ENCODE data around the gene OVAAL.

OVAAL gene

GRCh38 chr1:180571060-180571831 is 12.5 kb downstream of the OVAAL start:
- no peak for DNase-seq

- DNase-seq = no peak
Measured at GRCh38 chr1:180571832-180572636, 13.3 kb downstream of the OVAAL start.

DNA sequence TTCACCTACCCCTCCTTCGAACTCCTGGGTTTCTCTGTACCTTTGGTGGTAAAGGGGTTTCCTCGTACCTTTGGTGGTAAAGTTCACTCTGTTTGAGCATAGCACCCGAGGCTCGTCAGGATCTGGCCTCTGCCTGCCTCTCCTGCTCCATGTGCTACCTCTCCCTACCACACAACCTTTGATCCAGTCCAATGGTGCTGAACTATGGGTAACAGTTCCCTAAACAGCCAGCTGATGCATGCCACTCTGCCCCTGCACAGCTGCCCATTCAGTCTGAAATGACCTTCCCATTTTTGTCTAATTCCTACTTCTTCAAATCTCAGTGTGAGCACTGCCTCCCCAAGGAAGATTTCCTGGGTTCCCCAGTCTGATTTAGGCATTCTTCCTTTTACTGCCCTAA is 14.0 kb downstream of the OVAAL start:
- no peak for DNase-seq

- no peak for DNase-seq
Measured at GRCh38 chr1:180574031-180574713, 15.4 kb downstream of the OVAAL start.

DNA sequence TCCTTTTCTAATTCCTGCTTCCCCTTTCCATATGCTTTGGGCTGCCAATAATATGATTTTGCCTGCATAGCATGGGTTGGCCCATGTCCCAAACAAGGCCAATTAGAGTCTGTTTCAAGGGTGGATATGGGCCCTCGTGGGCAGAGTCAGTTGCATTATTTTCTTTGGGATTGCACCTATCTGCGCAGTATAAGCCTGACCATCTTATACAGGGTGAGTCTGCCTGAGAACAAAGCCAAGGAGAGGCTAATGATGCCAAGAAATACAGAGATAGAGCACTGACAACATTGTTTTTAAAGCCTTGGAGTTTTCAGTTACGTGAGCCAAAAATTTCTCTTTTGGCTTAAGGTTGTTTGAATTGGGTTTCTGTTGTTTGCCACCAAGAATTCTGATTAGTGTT is 18.6 kb downstream of the OVAAL start:
- no peak for DNase-seq

DNA sequence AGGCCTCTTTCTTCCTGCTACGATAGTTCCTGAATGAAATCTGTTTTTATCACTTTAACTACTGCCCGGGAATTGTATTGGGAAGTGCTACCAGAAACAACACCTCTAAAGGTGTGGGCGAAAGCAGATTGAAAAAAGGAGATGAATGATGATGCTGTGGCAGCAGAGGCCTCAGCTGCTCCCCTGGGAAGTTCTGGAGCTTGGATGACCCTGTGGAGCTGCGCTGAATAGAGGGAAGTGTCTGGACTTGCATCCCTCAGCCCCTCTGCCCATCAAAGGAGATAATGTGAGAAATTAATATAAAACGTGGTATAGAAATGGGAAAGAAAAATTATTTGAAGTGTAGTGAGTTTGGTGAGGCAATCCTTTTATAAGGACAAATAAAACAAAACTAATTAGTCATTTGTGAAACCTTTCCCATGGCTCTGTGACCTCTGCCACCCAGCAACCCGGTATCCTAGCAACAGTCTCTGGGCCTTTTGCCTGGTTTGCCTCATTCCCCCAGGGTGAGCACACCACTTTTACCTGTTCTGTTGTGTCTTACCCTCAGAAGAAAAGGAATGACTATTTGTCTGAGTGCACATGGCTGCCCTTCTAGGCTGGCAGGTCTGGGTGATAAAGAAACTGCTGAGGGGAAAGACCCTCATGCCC is 21.3 kb downstream of the OVAAL start:
- DNase-seq = no peak

- DNase-seq = no peak
Measured at GRCh38 chr1:180581635-180582039, 22.9 kb downstream of the OVAAL start.

DNA sequence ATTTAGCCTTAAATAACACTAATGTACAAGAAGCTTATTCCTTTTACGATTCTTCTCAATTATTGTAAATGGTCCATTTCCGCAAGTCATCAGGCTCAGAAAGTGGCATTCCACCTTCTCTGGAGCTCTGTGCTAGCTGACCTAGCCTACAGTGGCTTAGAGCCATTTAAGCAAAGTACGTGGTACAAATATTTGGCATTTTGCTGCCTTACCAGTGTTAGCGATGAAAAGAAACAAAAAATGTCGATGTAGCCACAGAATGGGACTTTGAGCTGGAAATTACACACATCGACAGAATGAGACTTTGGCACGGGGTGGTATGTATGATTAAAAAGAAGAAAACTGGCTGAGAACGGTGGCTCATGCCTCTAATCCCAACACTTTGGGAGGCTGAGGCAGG is 26.1 kb downstream of the OVAAL start:
- DNase-seq = no peak

DNA sequence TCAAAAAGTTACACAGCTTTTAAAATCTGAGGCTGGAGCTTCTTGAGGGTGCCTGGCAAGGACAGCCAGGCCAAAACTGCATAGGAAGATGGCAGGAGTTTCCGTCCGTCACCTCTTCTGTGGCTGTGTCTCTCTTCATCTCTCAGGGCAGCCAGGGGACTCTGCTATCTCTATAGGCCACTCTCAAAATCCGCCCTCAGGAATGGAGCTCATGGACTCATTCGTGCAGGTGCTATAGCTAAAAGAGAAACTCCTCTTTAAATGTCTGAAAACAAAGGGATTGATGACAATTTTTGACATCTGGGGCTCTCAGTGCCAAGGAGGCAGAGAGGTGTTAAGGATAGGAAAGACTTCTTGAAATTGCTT is 27.2 kb downstream of the OVAAL start:
- DNase-seq = no peak

DNA sequence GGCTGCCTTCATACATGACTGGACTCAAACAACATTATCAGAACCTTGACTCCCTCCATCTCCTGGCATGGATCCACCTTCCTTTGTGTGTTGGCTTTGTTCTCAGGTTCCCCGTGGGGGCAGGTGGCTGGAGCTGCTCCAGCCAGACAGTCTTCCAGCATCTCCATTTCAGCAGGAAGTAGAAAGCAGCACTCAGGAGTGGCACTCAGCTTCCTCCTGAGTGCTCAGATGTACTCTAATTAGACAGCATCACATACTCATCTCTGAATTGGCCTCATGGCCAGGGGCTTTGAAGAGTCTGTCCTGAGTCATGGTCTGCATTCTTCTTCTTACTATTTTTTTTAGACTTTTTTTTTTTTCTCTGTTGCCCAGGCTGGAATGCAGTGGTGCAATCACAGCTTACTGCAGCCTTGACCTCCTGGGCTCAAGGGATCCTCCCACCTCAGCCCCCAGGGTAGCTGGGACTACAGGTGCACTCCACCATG is 27.9 kb downstream of the OVAAL start:
- no peak for DNase-seq

DNA sequence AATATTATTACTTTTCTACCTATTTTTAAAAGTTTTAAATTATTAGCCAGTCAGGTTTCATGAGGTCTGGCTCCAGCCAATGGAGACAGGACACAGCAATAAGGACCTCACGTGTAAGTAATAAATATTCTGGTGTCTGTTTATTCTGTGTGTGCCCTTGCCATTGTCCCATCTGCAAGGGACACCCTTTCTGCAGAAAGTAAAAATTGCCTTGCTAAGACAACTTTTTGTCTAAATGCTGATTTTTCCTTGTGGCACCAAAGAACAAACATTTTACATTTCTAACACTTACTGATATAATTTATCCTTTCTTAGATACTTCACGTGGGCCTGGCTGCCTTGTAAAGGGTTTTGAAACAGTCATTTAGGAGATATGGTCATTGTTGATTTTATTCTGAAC is 29.4 kb downstream of the OVAAL start:
- DNase-seq = no peak

GRCh38 chr1:180590889-180591288 is 32.1 kb downstream of the OVAAL start:
- no peak for DNase-seq

DNA sequence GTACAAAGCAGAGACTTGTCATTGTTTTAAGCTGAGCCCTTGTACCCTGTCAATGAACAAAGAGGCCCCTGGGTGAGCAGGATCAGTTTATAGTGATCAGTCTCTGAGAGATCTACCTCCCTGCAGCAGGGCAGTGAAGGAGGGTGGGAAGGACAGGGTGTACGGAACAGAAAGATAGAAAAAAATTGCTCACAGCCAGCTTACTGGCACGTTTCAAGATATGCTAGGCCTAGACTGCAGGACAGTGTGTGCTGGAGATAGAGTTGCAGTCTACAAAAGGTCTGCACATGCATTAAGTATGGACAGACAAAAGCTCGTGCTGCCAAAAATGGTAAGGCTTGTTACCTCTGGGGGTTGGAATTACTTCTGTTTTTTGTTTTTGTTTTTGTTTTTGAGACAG is 34.6 kb downstream of the OVAAL start:
- no peak for DNase-seq

DNA sequence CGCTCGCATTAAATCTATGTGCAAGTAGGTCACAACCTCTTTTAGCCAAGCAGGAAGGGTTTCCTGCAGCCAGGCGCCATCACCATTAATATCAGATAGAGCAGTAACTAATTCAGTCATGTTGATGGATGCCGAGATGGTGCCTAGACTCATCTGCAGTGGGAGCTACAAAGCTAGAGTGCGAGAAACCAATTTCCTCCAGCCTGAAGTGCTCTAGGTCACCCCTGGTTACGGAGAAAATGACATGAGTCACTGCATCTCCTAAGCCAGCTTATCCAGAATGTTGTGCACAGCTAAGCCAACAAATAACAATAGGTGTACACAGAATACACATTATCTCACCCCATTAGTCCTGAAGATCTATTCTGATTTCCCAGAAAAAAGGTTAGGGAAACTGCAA is 36.0 kb downstream of the OVAAL start:
- no peak for DNase-seq

GRCh38 chr1:180595966-180596365 is 37.2 kb downstream of the OVAAL start:
- DNase-seq = no peak

- no peak for DNase-seq
Measured at GRCh38 chr1:180597520-180597919, 38.8 kb downstream of the OVAAL start.

DNA sequence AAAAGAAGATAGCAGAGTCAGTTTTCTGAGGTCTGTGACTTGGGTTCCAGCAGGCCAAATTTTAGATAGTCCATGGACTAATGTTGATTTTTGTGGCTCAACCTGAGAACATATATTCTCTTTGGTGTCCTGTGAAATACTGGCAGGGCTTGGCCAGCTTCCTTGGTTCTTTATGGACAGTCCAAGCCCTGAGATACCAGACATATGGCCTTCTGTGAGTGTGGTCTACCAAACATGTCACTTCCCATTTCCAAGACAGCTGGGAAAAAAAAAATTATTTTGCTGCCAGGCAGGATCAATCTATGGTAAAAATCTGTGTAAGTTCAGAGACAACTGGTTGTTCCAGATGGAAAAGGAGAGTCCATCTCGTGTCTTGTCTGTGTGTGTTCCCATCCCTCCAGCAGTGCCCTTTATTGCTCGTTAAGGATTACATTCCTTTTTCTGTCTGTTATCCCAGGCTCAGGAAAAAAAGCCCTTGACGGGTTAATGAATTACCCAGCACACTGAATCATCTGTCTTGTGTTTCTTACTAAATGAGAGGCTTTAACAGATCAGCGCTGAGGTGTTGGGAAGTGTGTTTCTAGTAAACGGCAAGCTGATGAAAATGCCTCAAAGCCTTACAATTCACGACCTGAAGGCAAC is 39.7 kb downstream of the OVAAL start:
- DNase-seq = no peak

- no peak for DNase-seq
Measured at GRCh38 chr1:180600343-180600742, 41.6 kb downstream of the OVAAL start.

- no peak for DNase-seq
Measured at GRCh38 chr1:180601512-180601911, 42.7 kb downstream of the OVAAL start.

DNA sequence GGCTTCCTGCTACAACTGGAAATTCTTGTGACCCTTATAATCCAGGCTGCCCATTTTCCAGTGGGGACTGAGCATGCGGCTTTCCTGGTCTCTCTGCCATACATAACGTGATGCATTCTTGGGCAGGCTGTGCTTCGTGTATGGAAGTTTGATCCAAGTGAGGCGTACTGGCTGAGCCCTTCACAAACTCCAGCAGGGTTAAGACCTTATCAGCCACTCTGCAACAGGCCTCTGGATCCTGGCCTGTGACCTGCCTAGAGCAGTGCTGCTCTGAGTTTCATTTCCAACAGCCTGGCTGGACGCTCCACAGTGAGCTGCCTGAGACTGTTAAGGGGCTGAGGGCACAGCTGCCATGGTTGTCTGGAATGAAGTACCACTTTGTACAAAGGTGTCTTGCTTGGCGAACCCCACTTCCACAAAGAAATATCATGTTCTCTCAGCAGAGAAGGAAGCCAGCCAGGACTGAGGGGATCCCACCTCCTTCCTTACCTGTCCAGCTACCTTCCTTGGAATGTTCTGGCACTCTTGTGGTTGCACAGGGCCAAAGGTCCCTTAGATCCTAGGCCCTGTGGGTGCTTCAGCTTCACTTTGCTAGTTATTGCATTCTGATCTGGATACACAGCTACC is 44.6 kb downstream of the OVAAL start:
- DNase-seq = no peak

DNA sequence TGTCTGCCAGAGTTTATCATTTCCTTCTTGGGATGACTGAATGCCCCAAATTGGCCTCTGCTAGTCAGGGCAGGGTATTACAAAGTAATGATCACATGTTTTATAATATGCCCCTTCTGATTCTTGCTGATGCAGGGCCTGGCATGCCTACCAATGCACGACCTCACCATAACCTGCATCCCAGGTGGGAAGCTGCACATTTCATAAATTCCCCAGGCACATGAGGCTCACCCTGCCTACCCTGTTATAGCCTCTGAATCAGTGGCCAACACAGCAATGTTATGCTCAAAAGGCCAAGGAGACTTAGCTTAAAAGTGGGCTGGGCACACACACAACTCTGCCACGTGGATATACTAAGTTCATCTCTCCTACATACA is 45.1 kb downstream of the OVAAL start:
- no peak for DNase-seq

DNA sequence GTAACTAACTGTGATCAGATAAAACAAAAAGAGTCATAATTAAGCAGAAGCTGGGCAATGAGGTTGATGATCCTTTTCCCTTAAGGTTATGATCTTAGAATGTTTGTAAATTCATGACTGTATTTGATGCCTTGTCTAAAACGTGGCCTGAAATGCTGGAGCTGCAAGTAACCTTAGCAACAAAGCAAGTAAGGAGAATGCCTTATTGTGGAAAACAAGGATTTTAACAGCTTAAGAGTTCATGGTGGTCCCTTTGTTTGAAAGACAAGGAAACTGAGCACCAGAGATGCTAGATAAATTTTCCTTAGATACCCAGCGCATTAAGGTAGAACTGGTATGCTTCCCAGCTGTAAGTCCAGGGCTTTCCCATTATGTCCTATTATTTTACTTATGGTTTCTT is 47.4 kb downstream of the OVAAL start:
- no peak for DNase-seq

Measured in 8988T (cell line).